IMR-90 (cell line): ENCODE data around the gene UNC13B. TPM values are rescaled to one million over a fixed set of nuclear protein-coding genes. Genes with fewer than 3 reads are reported as not detected.

Source experiments
- ATAC-seq: fragments of 200-7000 bp; cut with Tn5 transposase; 2 replicates; pipeline ENCODE4 v1.9.1; 2020; ENCODE audit warnings: low read depth, mild to moderate bottlenecking, moderate library complexity
- BruUV-seq: library from RNA; stranded (reverse); fragments of 400-500 nt; replicated peaks from 2 replicates; lab custom pipeline; 2021; lab: Mats Ljungman, UMichigan
- CTCF ChIA-PET: fragments of 300-600 bp; formaldehyde crosslinking; extraction: SDS; loops from one replicate; lab custom pipeline; 2021; ENCODE audit warnings: antibody characterized with exemption; lab: Yijun Ruan, JAX
- POLR2A ChIA-PET: fragments of 300-600 bp; sonication (Branson Sonifier 250); formaldehyde crosslinking; loops from one replicate; lab custom pipeline; 2022; ENCODE audit warnings: antibody characterized with exemption; ENCODE audit not compliant: unreplicated experiment; lab: Charles Lee
- DNase-seq: peaks from one replicate; pipeline ENCODE4 v3.0.0; 2013
- H2AFZ ChIP-seq: replicated peaks from 2 replicates; pipeline ENCODE3; 2013; ENCODE audit warnings: low read length, mild to moderate bottlenecking; ENCODE audit not compliant: poor library complexity
- H2AK5ac ChIP-seq: 2 replicates; pipeline ENCODE4 v1.6.1; 2013; ENCODE audit warnings: low read depth, low read length, inconsistent platforms
- H2AK9ac ChIP-seq: replicated peaks from 2 replicates; pipeline ENCODE3; 2013; ENCODE audit warnings: mild to moderate bottlenecking, low read depth, low read length, moderate library complexity; ENCODE audit not compliant: poor library complexity
- H2BK120ac ChIP-seq: 2 replicates; pipeline ENCODE4 v1.6.1; 2013; ENCODE audit warnings: low read depth, low read length, inconsistent platforms
- H2BK15ac ChIP-seq: 3 replicates; pipeline ENCODE4 v1.6.1; 2013; ENCODE audit warnings: low read depth, low read length, inconsistent platforms
- H2BK20ac ChIP-seq: 2 replicates; pipeline ENCODE4 v1.6.1; 2013; ENCODE audit warnings: low read depth, mild to moderate bottlenecking, inconsistent platforms, low read length, moderate library complexity
- H2BK5ac ChIP-seq: 2 replicates; pipeline ENCODE4 v1.6.1; 2013; ENCODE audit warnings: mild to moderate bottlenecking, low read depth, low read length, inconsistent platforms; ENCODE audit not compliant: poor library complexity, severe bottlenecking
- H3K14ac ChIP-seq: replicated peaks from 2 replicates; pipeline ENCODE4 v1.6.1; 2013; ENCODE audit warnings: low read depth, low read length, inconsistent platforms
- H3K18ac ChIP-seq: 2 replicates; pipeline ENCODE4 v1.6.1; 2013; ENCODE audit warnings: low read depth, low read length, control low read depth
- H3K23ac ChIP-seq: 2 replicates; pipeline ENCODE4 v1.6.1; 2013; ENCODE audit warnings: low read depth, low read length, inconsistent platforms
- H3K27ac ChIP-seq: 2 replicates; pipeline ENCODE4 v1.5.1; 2013; ENCODE audit warnings: mild to moderate bottlenecking, control low read depth, low read length; ENCODE audit not compliant: insufficient read depth
- H3K27me3 ChIP-seq: 2 replicates; pipeline ENCODE4 v1.6.1; 2013; ENCODE audit warnings: low read length; ENCODE audit not compliant: control insufficient read depth, insufficient read depth
- H3K36me3 ChIP-seq: 2 replicates; pipeline ENCODE4 v1.6.1; 2013; ENCODE audit warnings: low read length, mixed read lengths; ENCODE audit not compliant: control insufficient read depth, insufficient read depth
- H3K4ac ChIP-seq: 2 replicates; pipeline ENCODE4 v1.6.1; 2013; ENCODE audit warnings: low read depth, low read length, inconsistent platforms
- H3K4me1 ChIP-seq: 2 replicates; pipeline ENCODE4 v1.6.1; 2013; ENCODE audit warnings: low read length, mixed read lengths; ENCODE audit not compliant: control insufficient read depth, insufficient read depth
- H3K4me2 ChIP-seq: 2 replicates; pipeline ENCODE4 v1.6.1; 2013; ENCODE audit warnings: low read depth, mild to moderate bottlenecking, control low read depth, low read length, moderate library complexity
- H3K4me3 ChIP-seq: 2 replicates; pipeline ENCODE4 v1.5.1; 2013; ENCODE audit warnings: low read depth, mild to moderate bottlenecking, control low read depth, low read length, moderate library complexity; ENCODE audit not compliant: insufficient read depth
- H3K56ac ChIP-seq: 2 replicates; pipeline ENCODE4 v1.6.1; 2013; ENCODE audit warnings: low read length, inconsistent platforms; ENCODE audit not compliant: insufficient read depth; ENCODE audit errors: extremely low read depth
- H3K79me1 ChIP-seq, 2 experiments: 2 replicates each; pipeline ENCODE4 v1.6.1; 2013; ENCODE audit warnings: low read length in 2 of 2, inconsistent platforms in 1 of 2, low read depth in 1 of 2
- H3K9ac ChIP-seq: 2 replicates; pipeline ENCODE4 v1.6.1; 2013; ENCODE audit warnings: low read depth, low read length, control low read depth
- H3K9me1 ChIP-seq: 2 replicates; pipeline ENCODE4 v1.6.1; 2013; ENCODE audit warnings: low read length, inconsistent platforms; ENCODE audit not compliant: insufficient read depth
- H3K9me3 ChIP-seq: 2 replicates; pipeline ENCODE4 v1.6.1; 2013; ENCODE audit warnings: low read length; ENCODE audit not compliant: control insufficient read depth, insufficient read depth
- H4K20me1 ChIP-seq: 2 replicates; pipeline ENCODE4 v1.6.1; 2013; ENCODE audit warnings: low read length, inconsistent platforms; ENCODE audit not compliant: insufficient read depth
- H4K5ac ChIP-seq: 2 replicates; pipeline ENCODE4 v1.6.1; 2013; ENCODE audit warnings: mild to moderate bottlenecking, low read depth, low read length, control low read depth
- H4K8ac ChIP-seq, 2 experiments: 2 replicates each; pipeline ENCODE4 v1.6.1; 2013; ENCODE audit warnings: low read depth in 2 of 2, low read length in 2 of 2, control low read depth in 1 of 2, inconsistent platforms in 1 of 2
- H4K91ac ChIP-seq: 2 replicates; pipeline ENCODE4 v1.6.1; 2013; ENCODE audit warnings: low read depth, low read length, inconsistent platforms; ENCODE audit not compliant: insufficient read depth
- BHLHE40 ChIP-seq: fragments of 150-350 bp; IDR thresholded peaks from 2 replicates; pipeline ENCODE4 v1.6.1; 2016; ENCODE audit warnings: mild to moderate bottlenecking, low read depth, low read length
- CEBPB ChIP-seq: IDR thresholded peaks from 2 replicates; pipeline ENCODE4 v1.6.1; 2012; ENCODE audit warnings: low read depth, low read length, improper control_type of control experiment
- CHD1 ChIP-seq: IDR thresholded peaks from 2 replicates; pipeline ENCODE4 v1.6.1; 2012; ENCODE audit warnings: low read depth, low read length, improper control_type of control experiment
- FOS ChIP-seq: fragments of 150-350 bp; IDR thresholded peaks from 2 replicates; pipeline ENCODE4 v1.6.1; 2016; ENCODE audit warnings: low read depth, low read length
- MAFK ChIP-seq: IDR thresholded peaks from 2 replicates; pipeline ENCODE4 v1.6.1; 2012; ENCODE audit warnings: low read depth, low read length, improper control_type of control experiment
- MAZ ChIP-seq: IDR thresholded peaks from 2 replicates; pipeline ENCODE4 v1.6.1; 2012; ENCODE audit warnings: low read depth, mild to moderate bottlenecking, low read length, improper control_type of control experiment, moderate library complexity, borderline replicate concordance
- MXI1 ChIP-seq: IDR thresholded peaks from 2 replicates; pipeline ENCODE4 v1.6.1; 2012; ENCODE audit warnings: low read depth, mild to moderate bottlenecking, low read length, moderate library complexity, borderline replicate concordance
- NFE2L2 ChIP-seq: fragments of 150-350 bp; IDR thresholded peaks from 2 replicates; pipeline ENCODE4 v1.6.1; 2016; ENCODE audit warnings: low read depth, mild to moderate bottlenecking, low read length
- POLR2A ChIP-seq: IDR thresholded peaks from 2 replicates; pipeline ENCODE4 v1.6.1; 2012; ENCODE audit warnings: mild to moderate bottlenecking, low read depth, low read length
- RAD21 ChIP-seq: IDR thresholded peaks from 2 replicates; pipeline ENCODE4 v1.6.1; 2012; ENCODE audit warnings: low read length, improper control_type of control experiment
- RCOR1 ChIP-seq: IDR thresholded peaks from 2 replicates; pipeline ENCODE4 v1.6.1; 2012; ENCODE audit warnings: mild to moderate bottlenecking, low read length, improper control_type of control experiment; ENCODE audit not compliant: insufficient replicate concordance
- RFX5 ChIP-seq: IDR thresholded peaks from 2 replicates; pipeline ENCODE4 v1.8.0; 2012; ENCODE audit warnings: low read depth, mild to moderate bottlenecking, low read length, moderate library complexity
- SMC3 ChIP-seq: fragments of 150-350 bp; IDR thresholded peaks from 2 replicates; pipeline ENCODE4 v1.6.1; 2016; ENCODE audit warnings: low read depth, mild to moderate bottlenecking, antibody characterized with exemption, low read length, moderate library complexity
- USF2 ChIP-seq: fragments of 150-350 bp; IDR thresholded peaks from 2 replicates; pipeline ENCODE4 v1.6.1; 2017; ENCODE audit warnings: mild to moderate bottlenecking, antibody characterized with exemption, low read length, low read depth
- WGBS, 2 experiments: methylation state at CpG; one replicate each; pipeline versions ENCODE4 v1.1.5 to v1.1.7; 2013; ENCODE audit warnings: missing lambda C conversion rate in 2 of 2; ENCODE audit not compliant: insufficient read length in 1 of 2; ENCODE audit errors: extremely low coverage in 2 of 2; 5-methylcytosine and 5-hydroxymethylcytosine counted together
- dilution Hi-C: fragments of 300-500 bp; cut with HindIII; formaldehyde crosslinking; loops from one replicate; pipeline ENCODE4 v1.14.3; 2018; ENCODE audit warnings: low sequenced_read_pairs; ENCODE audit not compliant: unreplicated experiment
- in situ Hi-C: fragments of 300-500 bp; cut with MboI; formaldehyde crosslinking; loops from 3 replicates; pipeline ENCODE4 v1.14.3; 2019; ENCODE audit warnings: low sequenced_read_pairs, inconsistent platforms, mixed read lengths
- intact Hi-C: fragments of 100-400 bp; cut with micrococcal nuclease; formaldehyde crosslinking; loops from 2 replicates; pipeline ENCODE4 v1.10.0; 2022
- polyA plus RNA-seq, 3 experiments: library from polyadenylated mRNA; depleted of rRNA; stranded (reverse); fragments of >200 nt; gene quantifications; 2 replicates each; pipeline ENCODE4 v1.2.3, GENCODE V29; 2012; ENCODE audit warnings: low replicate concordance in 1 of 3
- total RNA-seq: library from RNA; depleted of rRNA; stranded (reverse); fragments of >200 nt; gene quantifications from 2 replicates; pipeline ENCODE4 v1.2.3, GENCODE V29; 2012
- TF ChIP-seq, protein P1 (sequence below): fragments of 150-350 bp; IDR thresholded peaks from 2 replicates; pipeline ENCODE4 v1.6.1; 2016; ENCODE audit warnings: low read depth, mild to moderate bottlenecking, low read length, moderate library complexity, borderline replicate concordance
- TF ChIP-seq, protein P2 (sequence below): conservative IDR thresholded peaks from 2 replicates; pipeline ENCODE4 v1.5.1; 2012; ENCODE audit warnings: mild to moderate bottlenecking, low read depth, low read length, improper control_type of control experiment

The UNC13B gene
- total and polyA plus RNA-seq, 2 of the 4 experiments (the other 2 are of a cell fraction) = 7.5 to 14.3 TPM

DNA sequence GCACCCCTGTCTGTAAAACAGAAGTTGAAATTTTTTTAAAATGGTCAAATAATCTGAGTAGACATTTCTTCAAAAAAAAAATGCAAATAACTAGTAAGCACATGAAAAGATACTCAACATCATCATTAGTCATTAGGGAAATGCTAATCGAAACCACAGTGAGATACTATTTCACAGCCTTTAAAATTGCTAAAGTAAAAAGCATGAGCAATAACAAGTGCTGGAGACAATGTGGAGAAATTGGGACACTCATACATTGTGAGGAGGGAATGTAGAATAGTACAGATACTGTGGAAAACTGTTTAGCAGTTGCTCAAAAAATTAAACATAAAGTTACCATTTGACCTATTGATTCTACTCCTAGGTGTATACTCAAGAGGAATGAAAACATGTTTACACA, 269.7 kb downstream of the UNC13B start:
- CTCF ChIA-PET = no interaction called here
- Histone ChIP-seq H4K20me1 (no peaks in the 10 kb centered on the region), H3K23ac (no peak overlapping the region), H3K4ac (no peak overlapping the region), H3K27me3 (peaks cover 6% of the 10 kb centered on the region; the same call in 1 of the 2 replicates), H3K14ac (no peak overlapping the region), H3K79me1 (no peaks in the 10 kb centered on the region), H3K4me3 (no peak overlapping the region), H3K4me2 (no peak overlapping the region), H3K56ac (no peak overlapping the region), H3K9me1 (no peaks in the 10 kb centered on the region), H2AK9ac (no peak overlapping the region), H2BK15ac (no peak overlapping the region), H4K8ac (no peak overlapping the region), H4K91ac (no peak overlapping the region), H3K4me1 (no peaks in the 10 kb centered on the region), H2AFZ (no peak overlapping the region), H3K18ac (no peak overlapping the region), H2AK5ac (no peak overlapping the region), H3K9me3 (no peaks in the 10 kb centered on the region), H2BK5ac (no peak overlapping the region), H2BK20ac (no peak overlapping the region), H2BK120ac (no peak overlapping the region), H3K9ac (no peak overlapping the region), H3K36me3 (no peaks in the 10 kb centered on the region), H3K27ac (no peak overlapping the region), H4K5ac (no peak overlapping the region)
- intact Hi-C loops = no loop called here
- POLR2A ChIA-PET = no interaction called here
- dilution Hi-C loops = no loop called here
- ATAC-seq (no peak), DNase-seq (no peak)
- TF ChIP-seq FOS (no peak), MXI1 (no peak), SMC3 (no peak), BHLHE40 (no peak), MAFK (no peak), RFX5 (no peak), USF2 (no peak), MAZ (no peak), CHD1 (no peak), NFE2L2 (no peak), POLR2A (no peak), RAD21 (no peak), RCOR1 (no peak), CEBPB (no peak)
- TF ChIP-seq, protein P1, sequence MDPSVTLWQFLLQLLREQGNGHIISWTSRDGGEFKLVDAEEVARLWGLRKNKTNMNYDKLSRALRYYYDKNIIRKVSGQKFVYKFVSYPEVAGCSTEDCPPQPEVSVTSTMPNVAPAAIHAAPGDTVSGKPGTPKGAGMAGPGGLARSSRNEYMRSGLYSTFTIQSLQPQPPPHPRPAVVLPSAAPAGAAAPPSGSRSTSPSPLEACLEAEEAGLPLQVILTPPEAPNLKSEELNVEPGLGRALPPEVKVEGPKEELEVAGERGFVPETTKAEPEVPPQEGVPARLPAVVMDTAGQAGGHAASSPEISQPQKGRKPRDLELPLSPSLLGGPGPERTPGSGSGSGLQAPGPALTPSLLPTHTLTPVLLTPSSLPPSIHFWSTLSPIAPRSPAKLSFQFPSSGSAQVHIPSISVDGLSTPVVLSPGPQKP = no peak
- TF ChIP-seq, protein P2, sequence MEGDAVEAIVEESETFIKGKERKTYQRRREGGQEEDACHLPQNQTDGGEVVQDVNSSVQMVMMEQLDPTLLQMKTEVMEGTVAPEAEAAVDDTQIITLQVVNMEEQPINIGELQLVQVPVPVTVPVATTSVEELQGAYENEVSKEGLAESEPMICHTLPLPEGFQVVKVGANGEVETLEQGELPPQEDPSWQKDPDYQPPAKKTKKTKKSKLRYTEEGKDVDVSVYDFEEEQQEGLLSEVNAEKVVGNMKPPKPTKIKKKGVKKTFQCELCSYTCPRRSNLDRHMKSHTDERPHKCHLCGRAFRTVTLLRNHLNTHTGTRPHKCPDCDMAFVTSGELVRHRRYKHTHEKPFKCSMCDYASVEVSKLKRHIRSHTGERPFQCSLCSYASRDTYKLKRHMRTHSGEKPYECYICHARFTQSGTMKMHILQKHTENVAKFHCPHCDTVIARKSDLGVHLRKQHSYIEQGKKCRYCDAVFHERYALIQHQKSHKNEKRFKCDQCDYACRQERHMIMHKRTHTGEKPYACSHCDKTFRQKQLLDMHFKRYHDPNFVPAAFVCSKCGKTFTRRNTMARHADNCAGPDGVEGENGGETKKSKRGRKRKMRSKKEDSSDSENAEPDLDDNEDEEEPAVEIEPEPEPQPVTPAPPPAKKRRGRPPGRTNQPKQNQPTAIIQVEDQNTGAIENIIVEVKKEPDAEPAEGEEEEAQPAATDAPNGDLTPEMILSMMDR = no peak
- no CpG with 5 or more reads among the region's 1 CpG for WGBS, 2 experiments
- BruUV-seq = no TSS peak
- in situ Hi-C loops = no loop called here
